ENCODE results near the gene GUCD1. TPM values are rescaled to one million over a fixed set of nuclear protein-coding genes. Genes with fewer than 3 reads are reported as not detected.

Gene GUCD1
- total and polyA plus RNA-seq, 9 of the 15 experiments (the other 6 are each of a cell fraction or from before 2014, with no cell fraction given), result 31.5 to 67.8 (median 50.3) TPM

- TF ChIP-seq MBD1 (CRISPR knock-in tag; IDR thresholded peaks at IDR 0.05) (no peak), ARNT (IDR thresholded peaks at IDR 0.05) (0 out of 4 replicates have a peak, but pooled peaks of 1 of the 2 experiments have one; percentile 38), SMAD2 (IDR thresholded peaks at IDR 0.05; ENCODE audit: low read depth, low read length) (no peak), RFX5 (IDR thresholded peaks at IDR 0.05; ENCODE audit: low read depth, low read length) (no peak), CBX5 (IDR thresholded peaks at IDR 0.05; ENCODE audit: borderline replicate concordance, low read depth) (no peak), E4F1 (CRISPR knock-in tag; IDR thresholded peaks at IDR 0.05; ENCODE audit: borderline replicate concordance) (no peak), ZNF263 (CRISPR knock-in tag; IDR thresholded peaks at IDR 0.05; ENCODE audit: borderline replicate concordance) (0 out of 2 replicates have a peak, but pooled peaks have one; percentile 13), CHAMP1 (IDR thresholded peaks at IDR 0.05) (no peak; the same call in 1 of the 2 replicates), CREB5 (CRISPR knock-in tag; IDR thresholded peaks at IDR 0.05) (no peak), E2F8 (IDR thresholded peaks at IDR 0.05; ENCODE audit: low read depth, partially characterized antibody) (peak; percentile 83), ZNF75A (CRISPR knock-in tag; IDR thresholded peaks at IDR 0.05) (no peak), TAF7 (tag; IDR thresholded peaks at IDR 0.05) (peak; percentile 9; the same call in 1 of the 2 replicates), SMAD1 (IDR thresholded peaks at IDR 0.05; ENCODE audit: low read depth, low read length, partially characterized antibody) (peak; percentile 26), BRF1 (IDR thresholded peaks at IDR 0.05; ENCODE audit: borderline replicate concordance, extremely low read depth, insufficient read length) (no peak), FOXK1 (CRISPR knock-in tag; IDR thresholded peaks at IDR 0.05; ENCODE audit: borderline replicate concordance) (peak; percentile 83)
Observed at GRCh38 chr22:24555165-24556039, 464 bp upstream of the GUCD1 start, which contains the start of gene SNRPD3 (continued).
